GM19240 (cell line): Measurements from ENCODE around the gene PTCHD1.

ENCODE experiments used
- DNase-seq: peaks from one replicate; pipeline ENCODE4 v3.0.0; 2011; ENCODE audit warnings: low spot score; ENCODE audit not compliant: insufficient read length

The PTCHD1 gene

GRCh38 chrX:23394421-23394820 is 59.8 kb downstream of the PTCHD1 start:
- no peak for DNase-seq

DNA sequence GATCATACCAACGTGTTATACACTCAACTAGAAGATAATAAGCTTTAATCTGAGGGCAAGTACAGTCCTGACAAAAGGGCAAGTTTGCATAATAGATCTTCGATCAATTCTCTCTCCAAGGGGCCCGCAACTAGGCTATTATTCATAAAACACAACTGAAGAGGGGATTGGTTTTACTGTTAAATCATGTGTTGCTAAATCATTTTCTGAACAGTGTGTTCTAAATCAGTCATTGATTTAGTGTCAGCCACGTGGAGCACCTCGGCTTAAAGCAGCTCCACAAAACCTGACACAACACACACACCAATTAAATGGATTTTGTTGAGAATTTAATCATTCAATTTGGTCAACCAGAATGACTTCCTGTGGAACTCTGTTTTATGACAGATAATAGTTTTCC is 61.6 kb downstream of the PTCHD1 start:
- no peak for DNase-seq

DNA sequence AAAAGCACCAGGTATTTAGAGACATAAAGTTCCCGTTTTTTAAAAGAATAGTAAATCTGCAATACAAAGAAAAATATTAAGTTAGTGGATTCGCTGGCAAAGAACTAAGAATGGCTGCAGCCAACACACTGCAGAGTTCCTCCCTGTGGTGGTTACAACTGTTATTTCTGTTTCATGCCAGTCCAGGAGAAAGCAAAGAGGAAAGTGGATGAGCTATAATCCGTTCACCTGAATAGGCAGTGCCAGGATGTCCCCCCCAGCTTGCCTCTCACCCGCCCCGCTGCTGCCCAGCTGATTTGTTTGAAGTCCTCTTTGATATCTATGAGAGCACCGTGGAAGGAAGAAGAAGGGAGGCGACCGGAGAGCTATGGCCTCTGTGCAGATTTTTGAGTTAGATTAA is 63.9 kb downstream of the PTCHD1 start:
- no peak for DNase-seq

- DNase-seq = no peak
Measured at GRCh38 chrX:23403849-23404248, 69.2 kb downstream of the PTCHD1 start.

GRCh38 chrX:23422912-23423311 is 88.3 kb downstream of the PTCHD1 start:
- no peak for DNase-seq

DNA sequence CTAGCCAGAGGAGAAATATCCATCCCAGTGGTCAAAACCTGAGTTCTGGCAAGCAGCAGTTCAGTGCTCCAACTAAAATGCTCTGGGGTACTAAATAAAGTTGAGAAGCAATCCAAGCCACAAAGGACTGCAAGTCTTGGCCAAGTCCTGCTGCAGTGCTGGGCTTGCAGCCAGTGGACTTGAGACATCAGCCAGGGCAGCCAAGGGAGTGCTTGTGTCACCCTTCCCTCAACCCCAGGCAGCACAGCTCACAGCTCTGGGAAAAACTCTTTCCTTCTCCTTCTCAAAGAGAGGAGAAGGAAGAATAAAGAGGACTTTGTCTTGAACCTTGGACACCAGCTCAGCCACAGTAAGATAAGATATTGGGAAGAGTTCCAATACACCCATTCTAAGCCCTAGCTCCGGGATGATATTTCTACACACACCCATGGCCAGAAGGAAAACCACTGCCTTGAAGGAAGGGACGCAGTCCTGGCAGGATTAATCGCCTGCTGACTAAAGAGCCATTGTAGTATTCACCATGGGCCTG is 99.8 kb downstream of the PTCHD1 start:
- no peak for DNase-seq

DNA sequence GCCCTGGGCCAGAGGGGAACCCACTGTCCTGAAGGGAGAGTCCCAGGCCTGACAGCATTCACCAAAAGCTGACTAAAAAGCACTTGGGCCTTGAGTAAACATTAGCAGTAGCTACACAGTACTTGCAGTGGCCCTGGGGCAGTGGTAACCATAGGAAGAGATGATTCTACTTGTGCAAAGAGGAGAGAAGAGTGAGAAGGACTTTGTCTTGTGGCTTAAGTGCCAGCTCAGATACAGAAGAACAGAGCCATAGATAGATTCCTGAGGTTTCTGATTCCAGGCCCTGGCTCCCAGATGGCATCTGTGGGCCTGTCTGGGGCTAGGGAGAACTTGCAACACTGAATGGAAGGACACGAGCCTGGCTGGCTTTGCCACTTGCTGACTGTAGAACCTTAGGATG is 100.5 kb downstream of the PTCHD1 start:
- DNase-seq = no peak

- no peak for DNase-seq
Measured at GRCh38 chrX:23435575-23435974, 100.9 kb downstream of the PTCHD1 start.

DNA sequence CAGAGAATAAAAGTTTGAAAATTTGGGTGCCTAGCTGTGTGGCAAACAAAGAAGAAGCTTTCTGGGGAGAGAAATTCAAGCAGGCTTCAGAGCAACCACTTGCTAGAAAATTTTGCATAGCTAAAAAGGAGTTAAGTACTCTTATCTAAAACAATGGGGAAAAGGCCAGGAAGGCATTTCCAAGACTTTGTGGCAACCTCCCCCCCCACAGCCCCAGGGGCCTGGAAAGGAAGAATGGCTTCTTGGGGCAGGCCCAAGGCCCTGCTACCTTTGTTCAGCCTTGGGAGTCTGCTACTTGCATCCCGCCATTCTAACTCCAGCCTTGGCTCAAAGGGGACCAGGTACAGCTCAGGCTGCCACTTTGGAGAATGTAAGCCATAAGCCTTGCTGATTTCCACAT is 102.2 kb downstream of the PTCHD1 start:
- DNase-seq = no peak

DNA sequence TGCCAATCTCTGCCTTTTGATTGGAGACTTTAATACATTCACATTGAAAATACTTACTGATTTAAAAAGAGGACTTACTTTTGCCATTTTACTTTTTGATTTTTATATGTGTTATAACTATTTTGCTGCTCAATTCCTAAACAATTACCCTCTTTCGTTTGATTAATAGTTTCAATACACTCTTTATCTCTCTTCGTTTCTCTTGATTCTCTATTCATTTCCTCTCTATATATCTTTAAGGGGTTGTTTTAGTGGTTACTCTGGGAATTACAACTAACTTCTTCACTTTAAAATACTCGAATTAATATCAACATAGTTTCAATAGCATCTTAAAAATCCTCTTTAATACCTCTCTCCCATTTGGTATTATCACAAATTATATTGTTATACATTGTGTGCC is 116.6 kb downstream of the PTCHD1 start:
- DNase-seq = no peak
